Glutamatergic neuron (in vitro differentiated cells): ENCODE measurements around the gene RPTOR. TPM values are rescaled to one million over a fixed set of nuclear protein-coding genes. Genes with fewer than 3 reads are reported as not detected.
"Not testable (repeated sequence)": the region's sequence is repeated elsewhere in the genome, so short reads cannot be mapped to it uniquely, and the experiment has no call there.

Experiments used
- DNase-seq: peaks from one replicate; pipeline ENCODE4 v3.0.0; 2022
- H3K27ac Mint-ChIP-seq: one replicate; pipeline ENCODE4 v1.8.0; 2020; ENCODE audit warnings: mild to moderate bottlenecking, mixed read lengths, inconsistent platforms; ENCODE audit not compliant: unreplicated experiment
- H3K27me3 Mint-ChIP-seq: one replicate; pipeline ENCODE4 v1.8.0; 2020; ENCODE audit warnings: mild to moderate bottlenecking, moderate library complexity, mixed read lengths, inconsistent platforms; ENCODE audit not compliant: unreplicated experiment
- H3K36me3 Mint-ChIP-seq: one replicate; pipeline ENCODE4 v1.8.0; 2020; ENCODE audit warnings: mild to moderate bottlenecking, mixed read lengths, inconsistent platforms; ENCODE audit not compliant: unreplicated experiment
- H3K4me1 Mint-ChIP-seq: one replicate; pipeline ENCODE4 v1.8.0; 2020; ENCODE audit warnings: mild to moderate bottlenecking, low read depth, mixed read lengths, inconsistent platforms; ENCODE audit not compliant: unreplicated experiment
- H3K4me3 Mint-ChIP-seq: one replicate; pipeline ENCODE4 v1.8.0; 2020; ENCODE audit warnings: mild to moderate bottlenecking, mixed read lengths, inconsistent platforms; ENCODE audit not compliant: unreplicated experiment
- H3K9me3 Mint-ChIP-seq: one replicate; pipeline ENCODE4 v1.8.0; 2020; ENCODE audit warnings: mild to moderate bottlenecking, moderate library complexity, mixed read lengths, inconsistent platforms; ENCODE audit not compliant: unreplicated experiment
- CTCF ChIP-seq: fragments of 200-600 bp; sonication (generic); IDR thresholded peaks from one replicate; pipeline ENCODE4 v1.5.0; 2021; ENCODE audit not compliant: partially characterized antibody, unreplicated experiment
- total RNA-seq: library from RNA; stranded (reverse); fragmentation: NEBNext Ultra II Directional; extraction: Animal tissue kit (Norgen Biotek cat#: 25700); gene quantifications from one replicate; pipeline ENCODE4 v1.2.1, GENCODE V29; 2021; ENCODE audit not compliant: unreplicated experiment

Gene RPTOR
- total RNA-seq, 1 donor from 2014 or later, result 39.8 TPM

GRCh38 chr17:80577876-80578570 lies 33.4 kb downstream of the RPTOR start:
- H3K4me3 Mint-ChIP-seq, result no peak overlapping the region
- H3K27ac Mint-ChIP-seq, result no peak overlapping the region
- H3K9me3 Mint-ChIP-seq, result peaks cover 1% of the 10 kb centered on the region
- no peak for DNase-seq
- H3K27me3 Mint-ChIP-seq, result peaks cover 2% of the 10 kb centered on the region
- H3K36me3 Mint-ChIP-seq, result no peaks in the 10 kb centered on the region
- no peak for TF ChIP-seq CTCF
- peaks cover 3% of the 10 kb centered on the region for H3K4me1 Mint-ChIP-seq

DNA sequence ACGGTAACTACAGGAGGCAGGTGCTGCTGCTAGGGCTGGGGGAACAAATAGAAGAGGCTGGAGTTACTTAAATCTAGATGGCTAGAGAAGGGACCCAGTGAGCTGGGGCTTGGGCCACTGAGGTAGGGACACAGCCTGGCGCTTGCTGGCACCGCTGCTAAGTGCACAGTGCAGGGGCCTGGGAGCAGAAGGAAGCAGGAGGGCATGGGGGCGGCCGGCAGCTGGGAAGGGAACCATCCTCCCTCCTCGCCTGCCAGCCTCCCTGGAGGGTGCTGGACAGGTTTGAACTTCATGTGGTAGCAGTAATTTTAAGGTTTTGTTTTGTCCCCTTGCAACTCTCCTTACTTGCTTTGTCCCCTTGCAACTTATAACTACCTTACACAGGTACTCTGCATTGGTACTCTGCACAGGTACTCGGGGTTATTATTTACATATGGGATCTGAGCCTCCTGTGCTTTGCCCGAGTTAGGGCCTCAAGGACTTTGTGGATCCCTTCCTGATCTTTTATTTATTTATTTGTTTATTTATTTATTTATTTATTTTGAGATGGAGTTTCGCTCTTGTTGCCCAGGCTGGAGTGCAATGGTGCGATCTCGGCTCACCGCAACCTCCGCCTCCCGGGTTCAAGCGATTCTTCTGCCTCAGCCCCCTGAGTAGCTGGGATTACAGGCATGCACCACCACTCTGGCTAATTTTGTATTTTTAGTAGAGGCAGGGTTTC lies 34.2 kb downstream of the RPTOR start:
- H3K27ac Mint-ChIP-seq, H3K9me3 Mint-ChIP-seq, H3K36me3 Mint-ChIP-seq, H3K4me1 Mint-ChIP-seq, H3K4me3 Mint-ChIP-seq, DNase-seq, H3K27me3 Mint-ChIP-seq: not testable (repeated sequence)

GRCh38 chr17:80582165-80582564 lies 37.5 kb downstream of the RPTOR start:
- no peak for TF ChIP-seq CTCF
- no peak for DNase-seq
- H3K27me3 Mint-ChIP-seq, result peaks cover 2% of the 10 kb centered on the region
- H3K36me3 Mint-ChIP-seq, result no peaks in the 10 kb centered on the region
- H3K4me1 Mint-ChIP-seq, result peaks cover 25% of the 10 kb centered on the region
- H3K4me3 Mint-ChIP-seq, result no peak overlapping the region
- no peak overlapping the region for H3K27ac Mint-ChIP-seq
- H3K9me3 Mint-ChIP-seq, result peaks cover 1% of the 10 kb centered on the region

DNA sequence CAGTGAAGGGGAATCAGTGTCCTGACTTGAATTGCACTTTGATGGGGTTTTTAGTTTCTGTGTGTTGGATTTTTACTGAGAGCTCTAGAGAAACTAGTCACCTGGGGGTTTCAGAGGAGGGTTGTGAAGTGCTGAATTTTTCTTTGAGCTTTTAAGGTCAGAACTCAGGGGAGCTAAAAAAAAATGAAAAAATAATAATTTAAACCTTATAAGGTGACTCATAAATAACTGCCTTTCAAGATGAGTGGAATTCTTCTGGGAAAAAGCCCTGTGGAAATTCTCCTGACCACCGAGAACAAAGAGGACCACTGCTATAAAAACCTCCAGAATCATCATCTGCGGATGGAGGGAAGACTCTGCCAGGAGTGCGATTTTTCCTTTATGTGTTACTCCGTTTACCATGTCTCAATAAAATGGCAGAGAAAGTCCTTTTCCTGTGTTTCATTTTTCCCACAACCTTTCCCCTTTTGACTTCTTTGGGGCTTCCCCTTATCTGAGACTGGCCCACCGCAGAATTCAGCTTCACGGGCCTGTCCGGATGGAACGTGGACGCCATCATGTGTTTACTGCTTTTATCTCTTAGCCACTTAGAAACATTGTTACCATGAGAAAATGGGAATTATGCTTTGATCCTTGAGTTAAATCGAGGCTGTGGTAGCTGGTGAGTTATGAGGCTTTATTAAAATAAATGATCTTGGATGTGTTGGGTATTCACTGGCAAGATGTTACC lies 39.7 kb downstream of the RPTOR start:
- no peak for TF ChIP-seq CTCF
- no peaks in the 10 kb centered on the region for H3K36me3 Mint-ChIP-seq
- H3K9me3 Mint-ChIP-seq, result peaks cover 1% of the 10 kb centered on the region
- H3K4me3 Mint-ChIP-seq, result no peak overlapping the region
- peaks cover 2% of the 10 kb centered on the region for H3K27me3 Mint-ChIP-seq
- H3K4me1 Mint-ChIP-seq, result peaks cover 23% of the 10 kb centered on the region
- H3K27ac Mint-ChIP-seq, result peak overlapping the region; percentile 30
- no peak for DNase-seq

DNA sequence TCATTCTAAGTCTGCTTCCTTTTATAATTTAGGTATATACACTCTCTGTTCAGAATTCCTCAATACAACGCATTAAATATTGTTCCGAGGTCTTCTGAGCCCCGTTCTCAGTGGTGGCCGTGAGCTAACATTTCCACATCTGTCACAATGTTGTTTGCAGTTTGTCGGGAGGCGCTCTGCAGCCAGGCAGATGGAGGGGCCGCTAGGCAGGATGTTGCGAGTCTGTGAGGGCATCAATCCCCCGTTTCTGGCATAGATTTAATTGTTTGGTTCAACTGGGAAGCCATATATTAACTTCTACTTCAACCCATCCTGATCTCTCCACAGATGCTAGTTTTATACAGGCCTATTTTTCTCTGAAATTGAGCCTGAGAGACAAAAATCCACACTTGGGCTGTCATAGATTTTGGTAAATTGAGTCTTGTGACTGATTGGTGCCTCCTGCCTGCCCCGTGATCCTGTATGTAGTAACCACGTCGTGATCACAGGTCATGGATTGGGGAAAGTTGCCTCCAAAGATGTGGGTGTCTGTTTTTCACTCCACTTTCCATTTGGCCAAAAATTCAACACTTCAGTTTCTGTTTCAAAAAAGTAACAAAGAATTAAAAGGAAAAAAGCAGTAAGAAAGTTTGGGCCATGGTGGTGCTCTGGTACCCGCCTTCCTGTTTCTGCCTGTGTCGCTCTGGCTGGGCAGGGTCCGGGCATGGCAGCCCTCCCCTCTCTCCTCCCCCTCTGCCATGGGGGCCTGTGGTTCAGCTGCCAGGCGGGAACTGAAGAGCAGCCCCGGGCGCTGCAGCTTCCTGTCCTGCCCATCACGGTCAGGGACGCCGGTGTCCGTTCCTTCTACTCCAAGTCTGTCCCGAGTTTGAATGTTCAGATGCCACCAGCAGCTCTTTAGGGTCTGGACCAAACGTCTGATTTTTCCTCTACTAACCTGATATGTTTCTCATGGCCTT lies 41.5 kb downstream of the RPTOR start:
- H3K27me3 Mint-ChIP-seq, result peaks cover under 1% of the 10 kb centered on the region
- peaks cover 1% of the 10 kb centered on the region for H3K9me3 Mint-ChIP-seq
- TF ChIP-seq CTCF, result no peak
- H3K36me3 Mint-ChIP-seq, result no peaks in the 10 kb centered on the region
- H3K4me3 Mint-ChIP-seq, result no peak overlapping the region
- H3K4me1 Mint-ChIP-seq, result peaks cover 25% of the 10 kb centered on the region
- H3K27ac Mint-ChIP-seq, result peak overlapping the region; percentile 80
- DNase-seq, result no peak
